NCI-H1417 treated with DMSO at 0.1 percent for 48 hours (cell line): Measurements from ENCODE around the gene DNAJC5.

Experiments
- DNase-seq: peaks from one replicate; lab custom pipeline; 2025; lab: John Stamatoyannopoulos, UW

Gene DNAJC5

DNA sequence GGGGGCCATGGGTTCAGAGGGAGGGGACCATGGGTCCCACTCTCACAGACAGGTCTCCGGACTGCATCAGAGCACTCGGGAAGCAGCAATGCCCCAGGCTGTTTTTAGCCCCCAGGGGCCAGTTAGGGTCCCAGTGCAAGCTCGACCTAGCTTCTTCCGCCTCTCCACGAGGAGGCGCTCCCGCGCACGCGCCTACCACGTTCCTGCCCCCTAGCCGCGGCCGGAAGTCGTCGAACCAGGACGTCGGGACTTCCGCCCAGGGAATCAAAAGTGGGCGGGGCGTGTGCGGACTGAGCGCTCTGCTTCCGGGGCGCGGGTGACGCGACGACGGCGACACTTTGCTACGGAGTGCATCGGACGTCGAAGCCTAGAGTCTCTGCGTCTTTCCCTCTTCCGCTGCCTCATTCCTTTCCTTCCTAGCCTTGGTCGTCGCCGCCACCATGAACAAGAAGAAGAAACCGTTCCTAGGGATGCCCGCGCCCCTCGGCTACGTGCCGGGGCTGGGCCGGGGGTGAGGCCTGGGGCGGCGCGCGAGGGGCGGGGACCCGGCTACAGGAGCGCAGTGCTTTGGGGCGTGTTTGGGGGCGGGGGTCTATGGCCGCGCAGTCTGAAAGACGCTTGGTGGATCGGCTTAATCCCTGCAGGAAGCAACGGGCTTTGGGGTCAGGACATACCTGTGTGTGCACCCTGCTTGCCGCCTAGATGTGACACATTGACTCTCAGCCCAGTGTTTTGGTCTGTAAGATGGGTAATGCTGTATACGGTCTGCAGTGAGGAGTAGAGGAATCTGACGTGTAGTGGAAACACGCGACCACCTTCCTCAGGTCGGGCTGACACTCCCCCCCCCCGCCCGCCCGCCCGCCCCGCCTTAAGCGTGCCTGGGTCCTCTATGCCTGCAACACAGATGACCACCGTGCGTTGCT, 86.1 kb downstream of the DNAJC5 start, which contains the start of gene PRPF6:
TSS of gene PRPF6 (plus strand) at position 327 of the 923 bp plus-strand sequence. CDS start at position 441, 114 bp downstream.
- peak; percentile 92 for DNase-seq

DNA sequence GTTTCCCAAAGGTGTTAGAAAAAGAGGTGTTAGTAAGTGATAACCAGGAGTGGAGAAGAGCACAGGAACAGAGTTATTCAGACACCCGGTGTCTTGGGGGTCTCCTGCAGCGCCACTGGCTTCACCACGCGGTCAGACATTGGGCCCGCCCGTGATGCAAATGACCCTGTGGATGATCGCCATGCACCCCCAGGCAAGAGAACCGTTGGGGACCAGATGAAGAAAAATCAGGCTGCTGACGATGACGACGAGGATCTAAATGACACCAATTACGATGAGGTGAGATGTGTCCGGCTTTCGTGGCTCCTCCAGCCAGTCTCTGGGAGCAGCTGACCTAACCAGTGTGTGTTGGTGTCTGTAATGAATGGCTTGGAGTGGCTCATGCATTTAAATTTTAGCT, 88.0 kb downstream of the DNAJC5 start:
- no peak for DNase-seq
